Measurements from ENCODE around the gene RBM48.
A peak's percentile ranks its signal among the peaks of the same experiment; 100 is the strongest.

The RBM48 gene

GRCh38 chr7:92560602-92561001, 32.0 kb downstream of the RBM48 start:
- Histone ChIP-seq H3K4me1 (ENCODE audit: control insufficient read depth in 2 of 2, insufficient read depth in 1 of 2, low read depth in 1 of 2, low read length in 2 of 2) (peaks cover 0 to 3% of the 10 kb centered on the region in 2 donors), H3K23ac (ENCODE audit: low read depth, low read length, poor library complexity) (no peak overlapping the region), H2BK120ac (ENCODE audit: low read depth, low read length) (no peak overlapping the region), H2BK12ac (ENCODE audit: low read length) (no peak overlapping the region), H3K27me3 (ENCODE audit: control insufficient read depth in 3 of 3, insufficient read depth in 3 of 3, low read depth in 1 of 3, low read length in 3 of 3) (no peaks in the 10 kb centered on the region), H2BK5ac (ENCODE audit: low read length) (no peak overlapping the region), H3K79me1 (ENCODE audit: low read depth, low read length) (no peaks in the 10 kb centered on the region), H3K27ac (replicated peaks; ENCODE audit: low read length) (no peak overlapping the region), H3K4me3 (ENCODE audit: low read length in 2 of 2) (no peak overlapping the region), H2BK15ac (ENCODE audit: low read length) (no peak overlapping the region), H3K4ac (ENCODE audit: low read length) (no peak overlapping the region), H3K14ac (ENCODE audit: low read length) (no peak overlapping the region), H4K91ac (ENCODE audit: low read depth, low read length, poor library complexity) (no peak overlapping the region), H3K4me2 (ENCODE audit: insufficient read depth, low read length, poor library complexity, severe bottlenecking) (no peak overlapping the region), H4K8ac (ENCODE audit: low read depth, low read length) (no peak overlapping the region), H2AK5ac (ENCODE audit: low read depth, low read length) (no peak overlapping the region), H3K9me3 (replicated peaks in 1 of 2; ENCODE audit: control insufficient read depth in 2 of 2, insufficient read depth in 1 of 2, low read depth in 1 of 2, low read length in 2 of 2) (no peaks in the 10 kb centered on the region), H3K9ac (ENCODE audit: low read depth, low read length, poor library complexity) (no peak overlapping the region), H3K18ac (ENCODE audit: low read length) (no peak overlapping the region), H2AFZ (ENCODE audit: low read length) (no peak overlapping the region), H3K36me3 (replicated peaks in 1 of 2; ENCODE audit: control insufficient read depth in 2 of 2, insufficient read depth in 2 of 2, low read length in 2 of 2) (peaks cover 0 to 62% of the 10 kb centered on the region in 2 donors)
- no peak for DNase-seq (ENCODE audit: low spot score)

DNA sequence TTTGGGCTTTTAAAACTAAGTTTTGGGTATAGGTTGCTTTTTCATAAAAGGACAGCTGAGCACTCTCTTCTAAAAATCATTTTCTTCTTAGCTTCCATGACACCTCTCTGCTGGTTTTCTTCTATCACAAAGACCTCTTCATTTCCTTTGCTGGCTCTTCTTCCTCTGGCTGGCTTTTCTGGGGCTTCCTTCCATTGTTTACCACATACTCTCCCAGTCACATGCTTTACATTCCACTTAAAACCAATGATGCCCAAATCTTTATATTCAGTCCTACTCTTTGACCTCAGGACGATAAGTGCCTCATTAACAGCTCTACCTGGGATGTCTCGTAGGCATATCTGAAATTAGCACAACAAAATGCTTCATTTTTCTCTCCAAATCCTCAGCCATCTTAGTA, 34.8 kb downstream of the RBM48 start:
- Histone ChIP-seq H2BK5ac (ENCODE audit: low read length) (no peak overlapping the region), H2BK120ac (ENCODE audit: low read depth, low read length) (no peak overlapping the region), H4K91ac (ENCODE audit: low read depth, low read length, poor library complexity) (no peak overlapping the region), H3K79me1 (ENCODE audit: low read depth, low read length) (no peaks in the 10 kb centered on the region), H3K9me3 (replicated peaks in 1 of 2; ENCODE audit: control insufficient read depth in 2 of 2, insufficient read depth in 1 of 2, low read depth in 1 of 2, low read length in 2 of 2) (no peaks in the 10 kb centered on the region), H2AK5ac (ENCODE audit: low read depth, low read length) (no peak overlapping the region), H2BK12ac (ENCODE audit: low read length) (no peak overlapping the region), H3K18ac (ENCODE audit: low read length) (no peak overlapping the region), H3K4me3 (ENCODE audit: low read length in 2 of 2) (no peak overlapping the region), H3K4me2 (ENCODE audit: insufficient read depth, low read length, poor library complexity, severe bottlenecking) (no peak overlapping the region), H3K23ac (ENCODE audit: low read depth, low read length, poor library complexity) (no peak overlapping the region), H3K9ac (ENCODE audit: low read depth, low read length, poor library complexity) (no peak overlapping the region), H3K27ac (replicated peaks; ENCODE audit: low read length) (peak overlapping the region; percentile 19), H2BK15ac (ENCODE audit: low read length) (no peak overlapping the region), H3K4me1 (ENCODE audit: control insufficient read depth in 2 of 2, insufficient read depth in 1 of 2, low read depth in 1 of 2, low read length in 2 of 2) (peaks cover 0 to 3% of the 10 kb centered on the region in 2 donors), H3K14ac (ENCODE audit: low read length) (no peak overlapping the region), H2AFZ (ENCODE audit: low read length) (no peak overlapping the region), H4K8ac (ENCODE audit: low read depth, low read length) (no peak overlapping the region), H3K27me3 (ENCODE audit: control insufficient read depth in 3 of 3, insufficient read depth in 3 of 3, low read depth in 1 of 3, low read length in 3 of 3) (no peaks in the 10 kb centered on the region), H3K4ac (ENCODE audit: low read length) (no peak overlapping the region), H3K36me3 (replicated peaks in 1 of 2; ENCODE audit: control insufficient read depth in 2 of 2, insufficient read depth in 2 of 2, low read length in 2 of 2) (peaks cover 5 to 82% of the 10 kb centered on the region in 2 donors)
- no CpG with 5 or more reads among the region's 2 CpGs for WGBS, 2 donors (ENCODE audit: extremely low coverage in 2 of 2, insufficient read length in 2 of 2, insufficient replicate concordance in 1 of 2)
- DNase-seq (ENCODE audit: low spot score), result peak; percentile 3

DNA sequence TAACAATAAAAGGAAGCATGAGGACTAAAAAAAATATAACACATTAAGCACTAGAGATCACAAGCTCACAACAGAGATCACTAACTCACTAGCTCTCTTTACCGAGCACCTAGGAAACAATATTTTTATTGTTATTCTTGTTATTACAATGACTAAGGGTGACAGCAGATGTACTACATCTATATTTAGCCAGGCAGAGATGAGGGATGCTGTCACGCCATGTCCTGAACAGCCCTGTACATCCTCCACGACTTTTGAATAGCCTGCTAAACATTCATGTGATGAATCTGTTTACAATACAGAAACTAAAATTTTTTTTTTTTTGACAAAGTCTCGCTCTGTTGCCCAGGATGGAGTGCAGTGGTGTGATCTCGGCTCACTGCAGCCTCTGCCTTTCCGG, 38.9 kb downstream of the RBM48 start:
- Histone ChIP-seq H3K4ac (ENCODE audit: low read length) (no peak overlapping the region), H3K4me3 (ENCODE audit: low read length in 2 of 2) (no peak overlapping the region), H2AK5ac (ENCODE audit: low read depth, low read length) (no peak overlapping the region), H2BK15ac (ENCODE audit: low read length) (no peak overlapping the region), H3K27ac (replicated peaks; ENCODE audit: low read length) (no peak overlapping the region), H3K4me2 (ENCODE audit: insufficient read depth, low read length, poor library complexity, severe bottlenecking) (no peak overlapping the region), H3K9ac (ENCODE audit: low read depth, low read length, poor library complexity) (no peak overlapping the region), H3K23ac (ENCODE audit: low read depth, low read length, poor library complexity) (no peak overlapping the region), H3K79me1 (ENCODE audit: low read depth, low read length) (peaks cover 1% of the 10 kb centered on the region), H2BK120ac (ENCODE audit: low read depth, low read length) (no peak overlapping the region), H3K36me3 (replicated peaks in 1 of 2; ENCODE audit: control insufficient read depth in 2 of 2, insufficient read depth in 2 of 2, low read length in 2 of 2) (peaks cover 10 to 95% of the 10 kb centered on the region in 2 donors), H2BK5ac (ENCODE audit: low read length) (no peak overlapping the region), H2AFZ (ENCODE audit: low read length) (no peak overlapping the region), H2BK12ac (ENCODE audit: low read length) (no peak overlapping the region), H3K14ac (ENCODE audit: low read length) (no peak overlapping the region), H3K4me1 (ENCODE audit: control insufficient read depth in 2 of 2, insufficient read depth in 1 of 2, low read depth in 1 of 2, low read length in 2 of 2) (peaks cover 0 to 3% of the 10 kb centered on the region in 2 donors), H3K9me3 (replicated peaks in 1 of 2; ENCODE audit: control insufficient read depth in 2 of 2, insufficient read depth in 1 of 2, low read depth in 1 of 2, low read length in 2 of 2) (no peaks in the 10 kb centered on the region), H4K8ac (ENCODE audit: low read depth, low read length) (no peak overlapping the region), H3K18ac (ENCODE audit: low read length) (no peak overlapping the region), H3K27me3 (ENCODE audit: control insufficient read depth in 3 of 3, insufficient read depth in 3 of 3, low read depth in 1 of 3, low read length in 3 of 3) (no peaks in the 10 kb centered on the region), H4K91ac (ENCODE audit: low read depth, low read length, poor library complexity) (no peak overlapping the region)
- no CpG with 5 or more reads among the region's 6 CpGs for WGBS, 2 donors (ENCODE audit: extremely low coverage in 2 of 2, insufficient read length in 2 of 2, insufficient replicate concordance in 1 of 2)
- DNase-seq (ENCODE audit: low spot score), result no peak

DNA sequence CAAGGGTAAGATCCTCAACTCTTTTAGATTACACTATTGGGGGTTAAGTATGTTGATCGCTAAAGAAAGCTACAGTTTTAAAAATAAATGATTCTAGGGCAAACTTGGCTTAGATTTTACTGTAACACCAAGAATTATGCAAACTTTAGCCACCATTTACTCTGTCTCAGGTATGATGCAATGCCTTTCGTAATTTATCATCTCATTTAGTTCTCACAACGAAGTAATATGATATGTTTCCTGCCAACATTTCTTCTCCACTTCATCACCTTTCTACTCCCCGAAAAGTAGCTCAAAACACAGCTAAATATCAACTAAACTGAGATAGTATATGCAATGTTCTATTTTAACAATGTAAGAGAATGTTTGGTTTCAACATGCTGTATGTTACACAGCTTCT, 40.5 kb downstream of the RBM48 start:
- DNase-seq (ENCODE audit: low spot score), result no peak
- Histone ChIP-seq H3K9me3 (replicated peaks in 1 of 2; ENCODE audit: control insufficient read depth in 2 of 2, insufficient read depth in 1 of 2, low read depth in 1 of 2, low read length in 2 of 2) (no peaks in the 10 kb centered on the region), H2BK12ac (ENCODE audit: low read length) (no peak overlapping the region), H3K18ac (ENCODE audit: low read length) (no peak overlapping the region), H4K91ac (ENCODE audit: low read depth, low read length, poor library complexity) (no peak overlapping the region), H3K4ac (ENCODE audit: low read length) (no peak overlapping the region), H3K36me3 (replicated peaks in 1 of 2; ENCODE audit: control insufficient read depth in 2 of 2, insufficient read depth in 2 of 2, low read length in 2 of 2) (peaks cover 13 to 95% of the 10 kb centered on the region in 2 donors), H3K27me3 (ENCODE audit: control insufficient read depth in 3 of 3, insufficient read depth in 3 of 3, low read depth in 1 of 3, low read length in 3 of 3) (no peaks in the 10 kb centered on the region), H4K8ac (ENCODE audit: low read depth, low read length) (no peak overlapping the region), H2BK120ac (ENCODE audit: low read depth, low read length) (no peak overlapping the region), H2BK5ac (ENCODE audit: low read length) (no peak overlapping the region), H3K9ac (ENCODE audit: low read depth, low read length, poor library complexity) (no peak overlapping the region), H3K4me1 (ENCODE audit: control insufficient read depth in 2 of 2, insufficient read depth in 1 of 2, low read depth in 1 of 2, low read length in 2 of 2) (no peaks in the 10 kb centered on the region), H3K4me3 (ENCODE audit: low read length in 2 of 2) (no peak overlapping the region), H3K23ac (ENCODE audit: low read depth, low read length, poor library complexity) (no peak overlapping the region), H2AK5ac (ENCODE audit: low read depth, low read length) (no peak overlapping the region), H2BK15ac (ENCODE audit: low read length) (no peak overlapping the region), H3K79me1 (ENCODE audit: low read depth, low read length) (peaks cover 1% of the 10 kb centered on the region), H2AFZ (ENCODE audit: low read length) (no peak overlapping the region), H3K14ac (ENCODE audit: low read length) (no peak overlapping the region), H3K4me2 (ENCODE audit: insufficient read depth, low read length, poor library complexity, severe bottlenecking) (no peak overlapping the region), H3K27ac (replicated peaks; ENCODE audit: low read length) (no peak overlapping the region)
- WGBS, 2 donors (ENCODE audit: extremely low coverage in 2 of 2, insufficient read length in 2 of 2, insufficient replicate concordance in 1 of 2), result no CpG with 5 or more reads among the region's 4 CpGs
